SHP77 (cell line): ENCODE results near the gene CEP162.
"Not testable (repeated sequence)": the region's sequence is repeated elsewhere in the genome, so short reads cannot be mapped to it uniquely, and the experiment has no call there.

ENCODE experiments used
- DNase-seq, 2 experiments: peaks; one replicate each; lab custom pipeline; 2025; lab: John Stamatoyannopoulos, UW

CEP162 gene

GRCh38 chr6:84141521-84141920 lies 85.9 kb downstream of the CEP162 start:
- DNase-seq: no peak

GRCh38 chr6:84139311-84139710 lies 88.1 kb downstream of the CEP162 start:
- no peak for DNase-seq

- DNase-seq: no peak
Observed at GRCh38 chr6:84137989-84138575, 89.4 kb downstream of the CEP162 start.

GRCh38 chr6:84137051-84137375 lies 90.4 kb downstream of the CEP162 start:
- DNase-seq: no peak

GRCh38 chr6:84136364-84137050 lies 90.9 kb downstream of the CEP162 start:
- no peak for DNase-seq

- no peak for DNase-seq
Observed at GRCh38 chr6:84135291-84135690, 92.2 kb downstream of the CEP162 start.

- not testable (repeated sequence) for DNase-seq
Observed at GRCh38 chr6:84133385-84133784, 94.1 kb downstream of the CEP162 start.

- DNase-seq: not testable (repeated sequence)
Observed at GRCh38 chr6:84129588-84129987, 97.9 kb downstream of the CEP162 start.

- DNase-seq: no peak
Observed at GRCh38 chr6:84123186-84123585, 104.3 kb downstream of the CEP162 start.

- no peak for DNase-seq
Observed at GRCh38 chr6:84119277-84119676, 108.2 kb downstream of the CEP162 start.

- no peak for DNase-seq
Observed at GRCh38 chr6:84118191-84118590, 109.3 kb downstream of the CEP162 start.

GRCh38 chr6:84114933-84115594 lies 112.4 kb downstream of the CEP162 start:
- DNase-seq: not testable (repeated sequence)

GRCh38 chr6:84111351-84111750 lies 116.1 kb downstream of the CEP162 start:
- DNase-seq: not testable (repeated sequence)

- no peak for DNase-seq
Observed at GRCh38 chr6:84107495-84107894, 119.9 kb downstream of the CEP162 start.

- DNase-seq: not testable (repeated sequence)
Observed at GRCh38 chr6:84105215-84105924, 122.1 kb downstream of the CEP162 start.

- no peak for DNase-seq
Observed at GRCh38 chr6:84103029-84103428, 124.4 kb downstream of the CEP162 start.

- no peak for DNase-seq
Observed at GRCh38 chr6:84095156-84095555, 132.3 kb downstream of the CEP162 start.

GRCh38 chr6:84093441-84094435 lies 133.7 kb downstream of the CEP162 start:
- DNase-seq: no peak

- DNase-seq: no peak
Observed at GRCh38 chr6:84089552-84089951, 137.9 kb downstream of the CEP162 start.

- DNase-seq: no peak
Observed at GRCh38 chr6:84089081-84089480, 138.4 kb downstream of the CEP162 start.
